HL-60 (cell line): ENCODE measurements around the gene GRIN3A.

Experiments
- DNase-seq, 2 experiments: peaks; one replicate each; pipeline ENCODE4 v3.0.0-alpha.2; 2010 to 2020; ENCODE audit warnings: low read depth in 1 of 2, low spot score in 1 of 2
- H3K27ac ChIP-seq: fragments of 250-450 bp; sonication (Bioruptor Pico); replicated peaks from 2 replicates; pipeline ENCODE4 v1.5.1; 2020; ENCODE audit warnings: mild to moderate bottlenecking, moderate library complexity
- H3K27me3 ChIP-seq: fragments of 250-450 bp; sonication (Bioruptor Pico); 2 replicates; pipeline ENCODE4 v1.5.1; 2021; ENCODE audit warnings: mild to moderate bottlenecking, moderate library complexity; ENCODE audit not compliant: insufficient read depth, poor library complexity, severe bottlenecking
- H3K4me3 ChIP-seq: replicated peaks from 2 replicates; pipeline ENCODE4 v1.5.1; 2011; ENCODE audit warnings: mild to moderate bottlenecking, control low read depth, low read length; ENCODE audit not compliant: insufficient read depth
- CTCF ChIP-seq: IDR thresholded peaks from one replicate; pipeline ENCODE4 v1.5.1; 2011; ENCODE audit warnings: low read length, control low read depth, inconsistent platforms; ENCODE audit not compliant: insufficient read depth
- GABPA ChIP-seq: IDR thresholded peaks from 2 replicates; pipeline ENCODE4 v1.6.1; 2012; ENCODE audit warnings: low read depth
- POLR2AphosphoS5 ChIP-seq: IDR thresholded peaks from 2 replicates; pipeline ENCODE4 v1.6.1; 2012; ENCODE audit warnings: low read depth
- REST ChIP-seq: IDR thresholded peaks from 2 replicates; pipeline ENCODE4 v1.6.1; 2012; ENCODE audit warnings: low read depth; ENCODE audit not compliant: insufficient replicate concordance
- SPI1 ChIP-seq: IDR thresholded peaks from 2 replicates; pipeline ENCODE4 v1.6.1; 2012; ENCODE audit warnings: low read depth, mild to moderate bottlenecking, borderline replicate concordance
- long read RNA-seq: library from polyadenylated mRNA; unstranded; transcript quantifications from one replicate; pipeline ENCODE4 v2.0.0, GENCODE V29; 2020

The GRIN3A gene
- long read RNA-seq, result 0 reads

- H3K4me3 ChIP-seq, result no peak within 1 kb of the TSS
- DNase-seq, result no peak
- TF ChIP-seq SPI1 (no peak), REST (no peak), GABPA (no peak), CTCF (no peak), POLR2AphosphoS5 (no peak)
- no peak within 1 kb of the TSS for H3K27ac ChIP-seq
- H3K27me3 ChIP-seq, result peaks cover 43% of the 10 kb centered on the region
Observed at GRCh38 chr9:101738566-101739183, at the start of gene GRIN3A. TSS of gene GRIN3A (minus strand) at chr9:101738647. CDS start at chr9:101737979, 668 bp downstream.

GRCh38 chr9:101787891-101788290, 49.4 kb upstream of the GRIN3A start:
- Histone ChIP-seq H3K4me3 (no peak overlapping the region), H3K27me3 (peaks cover 4% of the 10 kb centered on the region), H3K27ac (no peak overlapping the region)
- TF ChIP-seq SPI1 (no peak), POLR2AphosphoS5 (no peak), CTCF (no peak), REST (no peak), GABPA (no peak)
- no peak for DNase-seq

- H3K27me3 ChIP-seq, result no peaks in the 10 kb centered on the region
- no peak overlapping the region for H3K27ac ChIP-seq
- H3K4me3 ChIP-seq, result no peak overlapping the region
- no peak for TF ChIP-seq POLR2AphosphoS5
- peak; percentile 51 for TF ChIP-seq SPI1
- no peak for DNase-seq
Observed at GRCh38 chr9:101778332-101778731, 39.9 kb upstream of the GRIN3A start.

GRCh38 chr9:101764472-101764871, 26.0 kb upstream of the GRIN3A start:
- no peak for DNase-seq
- peaks cover 1% of the 10 kb centered on the region for H3K27me3 ChIP-seq
- no peak for TF ChIP-seq GABPA
- no peak for TF ChIP-seq REST
- TF ChIP-seq SPI1, result no peak
- no peak for TF ChIP-seq POLR2AphosphoS5
- TF ChIP-seq CTCF, result no peak
- no peak overlapping the region for H3K27ac ChIP-seq
- H3K4me3 ChIP-seq, result no peak overlapping the region
